ENCODE data around the gene PLEKHA6.

DNA sequence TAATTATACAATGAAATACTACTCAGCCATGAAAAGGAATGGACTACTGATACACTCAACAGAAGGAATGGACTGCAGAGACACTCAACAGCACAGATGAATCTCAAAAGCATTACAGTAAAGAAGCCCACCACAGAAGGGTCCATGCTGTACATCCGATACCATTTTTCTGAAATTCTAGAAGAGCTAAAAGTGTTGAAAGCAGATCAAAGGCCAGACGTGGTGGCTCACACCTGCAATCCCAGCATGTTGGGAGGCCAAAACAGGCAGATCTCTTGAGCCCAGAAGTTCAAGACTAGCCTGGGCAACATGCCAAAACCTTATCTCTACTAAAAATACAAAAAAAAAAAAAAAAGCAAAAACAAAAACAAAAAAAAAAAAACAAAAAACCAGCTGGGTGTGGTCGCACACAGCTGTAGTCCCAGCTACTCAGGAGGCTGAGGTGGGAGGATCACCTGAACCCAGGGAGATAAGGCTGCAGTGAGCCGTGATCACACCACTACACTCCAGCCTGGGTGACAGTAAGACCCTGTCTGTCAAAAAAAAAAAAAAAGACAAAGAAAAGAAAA is 36.4 kb upstream of the PLEKHA6 start:
- TF ChIP-seq POLR2A (IDR thresholded peaks at IDR 0.05), result no peak
- TF ChIP-seq, protein P1, sequence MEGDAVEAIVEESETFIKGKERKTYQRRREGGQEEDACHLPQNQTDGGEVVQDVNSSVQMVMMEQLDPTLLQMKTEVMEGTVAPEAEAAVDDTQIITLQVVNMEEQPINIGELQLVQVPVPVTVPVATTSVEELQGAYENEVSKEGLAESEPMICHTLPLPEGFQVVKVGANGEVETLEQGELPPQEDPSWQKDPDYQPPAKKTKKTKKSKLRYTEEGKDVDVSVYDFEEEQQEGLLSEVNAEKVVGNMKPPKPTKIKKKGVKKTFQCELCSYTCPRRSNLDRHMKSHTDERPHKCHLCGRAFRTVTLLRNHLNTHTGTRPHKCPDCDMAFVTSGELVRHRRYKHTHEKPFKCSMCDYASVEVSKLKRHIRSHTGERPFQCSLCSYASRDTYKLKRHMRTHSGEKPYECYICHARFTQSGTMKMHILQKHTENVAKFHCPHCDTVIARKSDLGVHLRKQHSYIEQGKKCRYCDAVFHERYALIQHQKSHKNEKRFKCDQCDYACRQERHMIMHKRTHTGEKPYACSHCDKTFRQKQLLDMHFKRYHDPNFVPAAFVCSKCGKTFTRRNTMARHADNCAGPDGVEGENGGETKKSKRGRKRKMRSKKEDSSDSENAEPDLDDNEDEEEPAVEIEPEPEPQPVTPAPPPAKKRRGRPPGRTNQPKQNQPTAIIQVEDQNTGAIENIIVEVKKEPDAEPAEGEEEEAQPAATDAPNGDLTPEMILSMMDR (IDR thresholded peaks at IDR 0.05), result no peak
